Fibroblast of villous mesenchyme (primary cell): ENCODE data around the gene GLE1. TPM values are rescaled to one million over a fixed set of nuclear protein-coding genes. Genes with fewer than 3 reads are reported as not detected.
A peak's percentile ranks its signal among the peaks of the same experiment; 100 is the strongest.

ENCODE experiments used
- DNase-seq: peaks from one replicate; pipeline ENCODE4 v3.0.0-alpha.2; 2010; ENCODE audit warnings: low read depth
- H3K4me3 ChIP-seq: 2 replicates; pipeline ENCODE4 v1.5.1; 2011; ENCODE audit warnings: low read depth, mild to moderate bottlenecking, low read length
- CTCF ChIP-seq: IDR thresholded peaks from 2 replicates; pipeline ENCODE4 v1.5.1; 2012; ENCODE audit warnings: low read depth, mild to moderate bottlenecking, low read length; ENCODE audit not compliant: insufficient read depth
- total RNA-seq: library from RNA; depleted of rRNA; stranded (reverse); fragments of >200 nt; gene quantifications from 2 replicates; pipeline ENCODE4 v1.2.3, GENCODE V29; 2012

Gene GLE1
- total RNA-seq: 21.3 and 35.0 TPM in 2 replicates

- no peak for TF ChIP-seq CTCF
- peak within 1 kb of the TSS; percentile 97 for H3K4me3 ChIP-seq
- DNase-seq: peak; percentile 91
These were observed at the start of gene GLE1 for GRCh38 chr9:128504485-128505413. GLE1 (plus strand) TSS chr9:128504719; CDS start chr9:128504806, 87 bp downstream.

- H3K4me3 ChIP-seq: no peak overlapping the region
- no peak for TF ChIP-seq CTCF
- DNase-seq: no peak
These were observed 49.5 kb upstream of the GLE1 start for GRCh38 chr9:128454991-128455390.

GRCh38 chr9:128455849-128456612, 48.5 kb upstream of the GLE1 start, which contains the start of gene ODF2:
ODF2 (plus strand) TSS chr9:128456006; CDS start chr9:128456092, 86 bp downstream.
- DNase-seq: peak; percentile 96
- H3K4me3 ChIP-seq: peak within 1 kb of the TSS; percentile 88
- TF ChIP-seq CTCF: no peak

- TF ChIP-seq CTCF: no peak
- DNase-seq: peak; percentile 78
- H3K4me3 ChIP-seq: peak overlapping the region; percentile 88
These were observed 47.9 kb upstream of the GLE1 start for GRCh38 chr9:128456613-128457061.

- no peak for TF ChIP-seq CTCF
These were observed 47.3 kb upstream of the GLE1 start for GRCh38 chr9:128457207-128457606.

GRCh38 chr9:128459011-128459410, 45.5 kb upstream of the GLE1 start:
- no peak for DNase-seq

More at GRCh38 chr9:128457207-128457606, 47.3 kb upstream of the GLE1 start:
- no peak for DNase-seq
- peak overlapping the region; percentile 88 for H3K4me3 ChIP-seq

More at GRCh38 chr9:128459011-128459410, 45.5 kb upstream of the GLE1 start:
- no peak for TF ChIP-seq CTCF
- no peak overlapping the region for H3K4me3 ChIP-seq
